Breast epithelium (tissue), 4 donors: ENCODE data around the gene KIAA0513. TPM values are rescaled to one million over a fixed set of nuclear protein-coding genes. Genes with fewer than 3 reads are reported as not detected.

Experiments
- DNase-seq, 2 donors: peaks; one replicate each; pipeline ENCODE4 v3.0.0-alpha.2; 2019; ENCODE audit warnings: low spot score in 2 of 2
- H3K27ac ChIP-seq, 2 donors: fragments of 200-600 bp; sonication (generic) in 1 of 2; one replicate each; pipeline ENCODE4 v1.5.1; 2016 to 2019; ENCODE audit warnings: mild to moderate bottlenecking in 1 of 2
- H3K27me3 ChIP-seq, 2 donors: fragments of 200-600 bp; sonication (generic) in 1 of 2; one replicate each; pipeline versions ENCODE4 v1.5.1 to v1.6.0; 2017 to 2019; ENCODE audit warnings: control low read depth in 1 of 2, mild to moderate bottlenecking in 1 of 2
- H3K36me3 ChIP-seq: fragments of 200-600 bp; one replicate; pipeline ENCODE4 v1.5.1; 2019
- H3K4me1 ChIP-seq, 2 donors: fragments of 200-600 bp; sonication (generic); one replicate each; pipeline ENCODE4 v1.5.1; 2016 to 2019; ENCODE audit warnings: control low read depth in 1 of 2
- H3K4me3 ChIP-seq, 3 donors: fragments of 200-600 bp; sonication (generic); 1 replicate in 2 of 3; 2 replicates in 1 of 3; pipeline ENCODE4 v1.5.1; 2016 to 2019; ENCODE audit warnings: mild to moderate bottlenecking in 3 of 3, moderate library complexity in 2 of 3
- H3K9me3 ChIP-seq, 2 donors: fragments of 200-600 bp; sonication (generic) in 1 of 2; one replicate each; pipeline ENCODE4 v1.5.1; 2016 to 2019; ENCODE audit warnings: control low read depth in 1 of 2
- CTCF ChIP-seq, 3 donors: fragments of 450-650 bp; IDR thresholded peaks; one replicate each; pipeline ENCODE4 v1.5.1; 2016 to 2017; ENCODE audit warnings: antibody characterized with exemption in 3 of 3, mild to moderate bottlenecking in 3 of 3, moderate library complexity in 3 of 3
- POLR2A ChIP-seq: fragments of 450-650 bp; IDR thresholded peaks from one replicate; pipeline ENCODE4 v1.6.1; 2016; ENCODE audit warnings: antibody characterized with exemption, mild to moderate bottlenecking, moderate library complexity
- POLR2AphosphoS5 ChIP-seq, 3 donors: sonication (generic); formaldehyde crosslinking; IDR thresholded peaks; one replicate each; pipeline ENCODE4 v1.6.1; 2017; ENCODE audit warnings: antibody characterized with exemption in 3 of 3
- intact Hi-C: fragments of 100-400 bp; cut with DNase I; formaldehyde crosslinking; loops from one replicate; pipeline ENCODE4 v1.15.1; 2023; ENCODE audit warnings: low total_unique reads
- total RNA-seq, 3 donors: library from RNA; depleted of rRNA; stranded (reverse); fragments of >200 nt; gene quantifications; one replicate each; pipeline ENCODE4 v1.1.0, GENCODE V29; 2016

KIAA0513 gene
- total RNA-seq, 3 donors from 2014 or later, result 7.6 to 16.2 (median 10.8) TPM

- no peak for DNase-seq
- no peaks in the 10 kb centered on the region for H3K36me3 ChIP-seq
- no peak for TF ChIP-seq POLR2AphosphoS5 (IDR thresholded peaks at IDR 0.05)
- TF ChIP-seq CTCF (IDR thresholded peaks at IDR 0.05), result no peak
- no peaks in the 10 kb centered on the region for H3K9me3 ChIP-seq
- H3K4me1 ChIP-seq, result peaks cover 0 to under 1% of the 10 kb centered on the region in 2 donors
- H3K27ac ChIP-seq, result no peak overlapping the region
- no peaks in the 10 kb centered on the region for H3K27me3 ChIP-seq
- intact Hi-C loops, result no loop called here
- H3K4me3 ChIP-seq, result no peak overlapping the region
Measured at GRCh38 chr16:85141491-85142128, 114.0 kb downstream of the KIAA0513 start.

GRCh38 chr16:85142129-85142513 is 114.5 kb downstream of the KIAA0513 start:
- Histone ChIP-seq H3K27me3 (no peaks in the 10 kb centered on the region), H3K36me3 (no peaks in the 10 kb centered on the region), H3K27ac (no peak overlapping the region), H3K4me3 (no peak overlapping the region), H3K9me3 (no peaks in the 10 kb centered on the region), H3K4me1 (peaks cover 0 to 6% of the 10 kb centered on the region in 2 donors)
- intact Hi-C loops, result no loop called here
- TF ChIP-seq POLR2AphosphoS5 (IDR thresholded peaks at IDR 0.05) (no peak), CTCF (IDR thresholded peaks at IDR 0.05) (no peak), POLR2A (no peak)
- DNase-seq, result no peak

- no peaks in the 10 kb centered on the region for H3K9me3 ChIP-seq
- H3K4me1 ChIP-seq, result peaks cover 0 to 13% of the 10 kb centered on the region in 2 donors
- intact Hi-C loops, result no loop called here
- no peak for DNase-seq
- no peak for TF ChIP-seq CTCF (IDR thresholded peaks at IDR 0.05)
- no peak for TF ChIP-seq POLR2A
- TF ChIP-seq POLR2AphosphoS5 (IDR thresholded peaks at IDR 0.05), result no peak
- no peak overlapping the region for H3K4me3 ChIP-seq
- H3K27ac ChIP-seq, result no peak overlapping the region
- no peaks in the 10 kb centered on the region for H3K27me3 ChIP-seq
- no peaks in the 10 kb centered on the region for H3K36me3 ChIP-seq
Measured at GRCh38 chr16:85142771-85143211, 115.2 kb downstream of the KIAA0513 start.

Other genes with a start within 250 kb of the KIAA0513 start
- gene CRISPLD2, start 207.8 kb upstream of the KIAA0513 start, total RNA-seq, result 100 to 1,000 TPM in 2 of 3 donors, 10 to 100 TPM in 1; 94.7 to 386 (median 216) TPM
- 10 to 100 TPM; 38.7 to 69.6 (median 41.1) TPM for gene ZDHHC7, start 16.3 kb upstream of the KIAA0513 start, total RNA-seq
- gene CIBAR2, start 84.7 kb downstream of the KIAA0513 start, total RNA-seq, result not detected